Measurements from ENCODE around the gene ZBTB18.
"Not testable (repeated sequence)": the region's sequence is repeated elsewhere in the genome, so short reads cannot be mapped to it uniquely, and the experiment has no call there.

Gene ZBTB18

DNA sequence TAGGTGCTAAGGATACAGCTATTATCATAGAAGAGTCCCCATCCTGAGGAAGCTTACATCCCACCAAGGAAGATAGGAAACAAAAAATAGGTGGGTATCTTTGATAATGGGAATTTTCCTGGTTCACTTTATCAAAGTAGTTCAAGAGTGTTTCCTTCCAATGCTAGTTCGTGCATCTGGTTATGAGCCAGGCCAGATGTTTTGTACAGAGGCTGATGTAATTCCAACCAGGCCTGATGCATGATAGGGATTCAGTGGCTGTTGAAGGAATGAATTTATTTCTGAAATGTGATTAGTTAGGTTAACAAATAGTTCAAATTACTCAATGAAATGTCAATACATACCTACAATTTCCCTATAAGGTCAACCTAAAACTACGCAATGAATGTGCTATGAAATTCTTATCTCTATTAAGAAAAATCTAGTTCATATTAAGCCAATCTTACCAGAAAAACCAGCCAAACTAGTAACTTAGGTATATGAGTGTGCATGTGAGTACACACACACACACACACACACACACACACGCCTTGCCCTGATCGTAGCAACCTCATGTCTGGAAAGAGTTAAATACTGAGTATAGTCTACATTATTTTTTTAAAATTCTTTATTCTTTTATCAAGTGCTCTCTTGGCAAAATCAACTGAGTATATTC is 9.5 kb upstream of the ZBTB18 start:
- DNase-seq (ENCODE audit: low read depth) = no peak

- DNase-seq (ENCODE audit: low read depth) = no peak
These were observed 8.8 kb upstream of the ZBTB18 start for GRCh38 chr1:244042293-244042692.

GRCh38 chr1:244044423-244044822 is 6.7 kb upstream of the ZBTB18 start:
- no peak for DNase-seq (ENCODE audit: low read depth)

DNA sequence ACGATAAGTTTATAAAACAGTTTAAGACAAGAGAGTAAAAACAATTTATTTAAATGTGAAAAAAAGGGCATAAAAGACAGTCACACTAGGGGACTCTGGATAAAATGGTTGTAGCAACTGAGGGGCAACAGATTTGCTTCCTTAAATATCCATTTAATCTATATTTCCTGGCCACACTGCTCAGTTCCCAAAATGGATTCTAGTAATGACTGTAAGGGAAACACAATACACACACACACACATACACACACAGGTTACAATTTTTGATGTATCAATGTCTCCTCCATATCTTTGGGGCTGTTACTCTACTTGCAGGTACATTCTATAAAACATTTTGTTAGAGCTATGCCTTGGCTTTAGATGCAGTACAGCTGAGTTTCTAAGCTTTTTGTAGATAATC is 4.8 kb upstream of the ZBTB18 start:
- DNase-seq (ENCODE audit: low read depth) = not testable (repeated sequence)

- peak; percentile 9 for DNase-seq (ENCODE audit: low read depth)
These were observed 4.0 kb upstream of the ZBTB18 start for GRCh38 chr1:244046907-244047611.

GRCh38 chr1:244047621-244048255 is 3.3 kb upstream of the ZBTB18 start:
- peak; percentile 31 for DNase-seq (ENCODE audit: low read depth)

DNA sequence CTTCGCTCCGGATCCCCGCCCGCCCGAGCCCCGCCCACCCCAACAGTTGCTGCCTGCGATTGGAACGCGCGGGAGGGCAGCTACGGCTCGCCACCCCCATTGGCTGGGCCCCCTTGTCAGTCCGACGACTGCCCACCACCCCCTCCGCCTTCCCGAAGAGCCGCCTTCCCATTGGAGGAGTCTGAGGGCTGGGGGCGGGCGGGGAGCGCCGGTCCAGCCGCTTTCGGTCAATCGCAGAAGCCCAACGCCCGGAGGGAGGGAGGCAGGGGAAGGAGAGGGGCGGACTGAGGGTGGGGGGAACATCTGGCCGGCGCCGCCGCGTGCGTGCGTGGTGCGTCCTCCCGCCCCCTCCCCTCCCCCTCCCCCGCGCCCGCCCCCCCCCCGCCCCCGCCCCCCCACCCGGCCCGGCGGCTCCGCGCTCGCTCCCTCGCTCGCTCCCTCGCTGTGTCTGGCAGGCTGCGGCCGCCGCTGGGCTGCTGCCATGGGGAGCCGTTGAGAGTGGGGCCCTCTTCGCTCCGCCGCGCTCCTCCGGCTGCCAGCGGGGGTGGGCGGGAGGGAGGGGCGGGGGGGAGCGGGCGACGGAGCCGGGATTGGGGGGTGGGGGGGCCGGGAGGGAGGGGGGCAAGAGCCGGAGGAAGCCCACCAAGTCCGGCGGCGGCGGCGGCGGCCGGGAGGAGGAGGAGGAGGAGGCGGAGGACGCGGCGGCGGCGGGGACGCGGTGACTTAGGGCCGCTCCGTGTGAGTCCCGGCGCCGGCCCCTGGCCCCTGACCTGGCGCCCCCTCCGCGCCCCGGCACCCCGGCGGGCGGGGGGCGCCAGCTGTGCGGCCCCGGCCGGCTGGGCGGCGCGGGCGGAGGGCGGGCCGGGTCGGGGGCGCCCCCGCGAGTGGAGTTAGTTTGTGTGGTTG is 2.6 kb upstream of the ZBTB18 start:
- peak; percentile 90 for DNase-seq (ENCODE audit: low read depth)

DNA sequence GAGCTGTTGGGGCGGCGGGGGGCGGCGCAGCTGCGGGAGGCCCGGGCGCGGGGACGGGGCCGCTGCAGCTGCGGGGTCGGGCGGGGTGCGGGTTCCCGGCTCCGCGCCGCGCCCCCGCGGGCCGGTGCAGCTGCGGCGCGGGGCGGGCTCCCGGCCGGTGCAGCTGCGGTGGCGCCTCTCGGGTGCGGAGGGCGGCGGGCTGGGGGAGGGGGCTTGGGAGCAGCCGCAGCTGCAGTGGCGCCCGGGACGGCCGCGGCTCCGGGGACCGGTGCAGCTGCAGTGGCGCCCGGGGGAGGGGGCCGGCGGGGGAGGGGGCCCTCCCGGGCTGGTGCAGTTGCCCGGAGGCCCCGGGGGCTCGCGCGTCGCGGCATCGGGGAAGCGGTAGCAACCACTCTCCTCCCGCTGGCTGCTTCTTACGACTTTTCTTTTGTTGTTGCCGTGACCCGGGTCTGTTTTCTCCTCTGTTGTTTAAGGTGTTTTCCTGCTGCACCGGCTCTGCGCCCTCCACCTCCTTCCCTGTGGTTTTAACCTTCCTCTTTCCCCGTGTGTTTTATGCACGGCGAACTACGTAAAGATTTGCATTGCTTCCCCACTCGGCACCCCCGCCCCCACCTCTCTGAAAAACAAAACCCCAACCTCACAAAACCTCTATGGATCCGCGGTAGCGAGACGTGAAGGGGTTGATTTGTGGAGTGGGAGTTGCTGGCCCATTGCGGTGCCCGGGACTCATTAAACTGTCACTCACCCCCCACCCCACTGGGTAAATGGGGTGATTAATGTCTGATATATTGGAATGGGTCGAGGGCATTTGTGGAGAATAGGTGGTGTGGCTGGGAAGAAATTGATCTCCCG is 1.7 kb upstream of the ZBTB18 start:
- no peak for DNase-seq (ENCODE audit: low read depth)

DNA sequence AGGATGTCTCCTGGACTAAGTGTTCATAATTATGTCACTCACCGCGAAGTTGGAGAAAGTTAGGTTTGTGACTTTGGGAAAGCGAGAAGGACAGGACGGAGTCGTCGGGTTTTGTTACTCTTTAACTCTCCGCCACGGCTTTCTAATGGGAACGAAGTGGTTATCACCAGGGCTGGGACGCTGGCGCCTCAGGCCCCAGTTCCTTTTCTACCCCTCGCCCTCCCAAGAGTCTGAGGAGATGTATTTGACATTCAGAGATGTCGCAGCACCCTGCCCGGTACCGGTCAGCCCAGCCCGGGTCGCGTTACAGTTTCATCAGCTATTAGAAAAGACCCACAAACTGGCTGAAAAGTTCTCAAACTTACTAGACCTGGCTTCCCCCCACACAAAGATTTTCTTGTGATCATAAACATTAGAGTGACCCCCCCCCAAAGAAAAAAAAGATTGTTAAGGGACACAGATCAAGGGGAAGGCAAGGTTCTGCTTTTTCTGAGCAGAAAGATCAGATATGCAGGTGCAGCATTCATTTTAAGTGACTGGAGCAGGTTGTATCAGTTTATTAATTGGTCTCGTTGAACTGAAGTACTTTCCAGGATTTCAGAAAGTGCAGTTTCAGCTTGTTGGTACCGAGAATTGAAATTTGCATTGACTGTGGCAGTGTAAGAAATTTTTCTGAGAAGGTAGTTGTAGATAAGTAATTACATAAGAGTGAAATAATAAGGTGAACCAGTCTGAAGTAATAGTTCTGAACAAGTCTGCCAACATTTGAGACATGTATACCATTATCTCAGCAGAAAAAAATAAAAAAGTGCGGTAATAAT is 859 bp upstream of the ZBTB18 start:
- DNase-seq (ENCODE audit: low read depth) = no peak

- DNase-seq (ENCODE audit: low read depth) = no peak
These were observed 1.1 kb downstream of the ZBTB18 start for GRCh38 chr1:244052016-244052727.

- DNase-seq (ENCODE audit: low read depth) = no peak
These were observed 1.7 kb downstream of the ZBTB18 start for GRCh38 chr1:244052728-244053312.

DNA sequence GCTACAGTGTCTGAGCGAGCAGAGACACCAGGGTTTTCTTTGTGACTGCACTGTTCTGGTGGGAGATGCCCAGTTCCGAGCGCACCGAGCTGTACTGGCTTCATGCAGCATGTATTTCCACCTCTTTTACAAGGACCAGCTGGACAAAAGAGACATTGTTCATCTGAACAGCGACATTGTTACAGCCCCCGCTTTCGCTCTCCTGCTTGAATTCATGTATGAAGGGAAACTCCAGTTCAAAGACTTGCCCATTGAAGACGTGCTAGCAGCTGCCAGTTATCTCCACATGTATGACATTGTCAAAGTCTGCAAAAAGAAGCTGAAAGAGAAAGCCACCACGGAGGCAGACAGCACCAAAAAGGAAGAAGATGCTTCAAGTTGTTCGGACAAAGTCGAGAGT is 2.7 kb downstream of the ZBTB18 start:
- DNase-seq (ENCODE audit: low read depth) = no peak

- no peak for DNase-seq (ENCODE audit: low read depth)
These were observed 3.3 kb downstream of the ZBTB18 start for GRCh38 chr1:244054247-244054923.

GRCh38 chr1:244054924-244055263 is 3.8 kb downstream of the ZBTB18 start:
- no peak for DNase-seq (ENCODE audit: low read depth)

- no peak for DNase-seq (ENCODE audit: low read depth)
These were observed 5.5 kb downstream of the ZBTB18 start for GRCh38 chr1:244056577-244056976.

DNA sequence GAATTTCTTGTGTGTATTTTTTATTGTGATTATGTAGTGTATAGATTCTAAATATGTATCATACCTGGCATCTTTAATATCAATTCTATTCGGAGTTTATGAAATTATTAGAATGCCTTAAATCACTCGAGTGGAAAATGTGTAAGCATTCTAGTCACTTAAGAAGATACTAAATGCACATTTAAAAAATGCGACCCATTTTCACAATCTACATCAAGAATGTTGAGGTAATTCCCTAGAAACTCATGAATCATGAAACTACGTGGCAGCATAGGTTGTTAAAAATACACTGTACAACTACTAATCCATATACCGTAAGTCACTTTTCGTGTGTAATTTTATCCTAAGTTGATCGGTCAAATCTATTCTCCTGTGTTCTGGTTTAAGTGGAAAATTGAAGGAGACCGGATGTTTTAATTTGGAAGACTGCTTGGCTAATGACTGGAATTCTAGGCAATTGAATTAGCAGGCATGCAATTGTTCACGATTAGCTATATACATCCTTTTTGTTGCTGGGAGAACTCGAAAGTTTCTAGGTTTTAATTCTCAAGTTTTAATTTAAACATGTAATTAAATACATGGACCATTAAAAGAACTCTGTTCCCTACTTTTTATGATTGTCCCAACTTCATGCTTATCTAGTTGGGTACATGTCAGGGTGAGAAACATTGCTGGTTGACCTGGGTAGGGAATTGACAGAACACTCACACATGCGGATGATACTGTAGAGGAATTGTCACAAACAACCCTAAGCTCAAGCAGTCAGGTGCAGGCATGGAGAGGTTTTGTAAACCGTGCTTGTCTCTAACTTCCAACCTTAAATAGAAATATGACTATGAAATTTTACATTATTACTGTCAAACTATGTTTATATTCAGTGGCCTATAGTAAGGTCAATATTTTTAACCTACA is 6.6 kb downstream of the ZBTB18 start:
- DNase-seq (ENCODE audit: low read depth) = no peak

- DNase-seq (ENCODE audit: low read depth) = no peak
These were observed 9.0 kb downstream of the ZBTB18 start for GRCh38 chr1:244060117-244060516.

DNA sequence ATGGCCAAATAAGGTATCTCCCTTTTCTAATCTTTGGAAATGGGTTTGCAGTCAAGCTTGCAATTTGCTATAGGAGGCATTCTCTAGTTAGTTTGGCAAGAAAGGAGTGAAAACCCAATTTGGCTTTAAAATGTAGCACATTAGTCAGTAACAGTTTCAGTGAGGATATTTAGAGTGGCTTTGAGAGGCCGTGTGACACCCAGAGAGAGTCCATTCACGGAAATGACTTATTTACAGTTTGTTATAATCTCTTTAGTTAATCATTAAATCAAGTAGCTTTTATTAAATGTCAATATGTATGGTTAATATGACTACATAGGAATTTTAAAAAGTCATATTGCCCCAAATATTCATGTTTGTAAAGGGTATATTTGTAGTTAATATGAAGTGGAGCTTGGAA is 9.6 kb downstream of the ZBTB18 start:
- no peak for DNase-seq (ENCODE audit: low read depth)

Measured in HS-5 (cell line).